Adrenal gland (tissue), 5 donors: Measurements from ENCODE around the gene TDRD7.

Source experiments
- POLR2A ChIP-seq, 2 donors: fragments of 450-650 bp; IDR thresholded peaks; one replicate each; pipeline ENCODE4 v1.6.1; 2017; ENCODE audit warnings: antibody characterized with exemption in 2 of 2, mild to moderate bottlenecking in 2 of 2, moderate library complexity in 1 of 2
- TF ChIP-seq, protein P1 (sequence below), 6 experiments: fragments of 450-650 bp in 4 of 6; fragments of 200-600 bp in 2 of 6; sonication (generic) in 1 of 6; IDR thresholded peaks; 1 replicate in 5 of 6; 2 replicates in 1 of 6; pipeline versions ENCODE4 v1.5.1 to v1.8.0; 2016 to 2021; ENCODE audit warnings: antibody characterized with exemption in 6 of 6, mild to moderate bottlenecking in 2 of 6, moderate library complexity in 1 of 6
- donor health status: DM: no; HTN: no; CAD: no.

- TF ChIP-seq, protein P1, sequence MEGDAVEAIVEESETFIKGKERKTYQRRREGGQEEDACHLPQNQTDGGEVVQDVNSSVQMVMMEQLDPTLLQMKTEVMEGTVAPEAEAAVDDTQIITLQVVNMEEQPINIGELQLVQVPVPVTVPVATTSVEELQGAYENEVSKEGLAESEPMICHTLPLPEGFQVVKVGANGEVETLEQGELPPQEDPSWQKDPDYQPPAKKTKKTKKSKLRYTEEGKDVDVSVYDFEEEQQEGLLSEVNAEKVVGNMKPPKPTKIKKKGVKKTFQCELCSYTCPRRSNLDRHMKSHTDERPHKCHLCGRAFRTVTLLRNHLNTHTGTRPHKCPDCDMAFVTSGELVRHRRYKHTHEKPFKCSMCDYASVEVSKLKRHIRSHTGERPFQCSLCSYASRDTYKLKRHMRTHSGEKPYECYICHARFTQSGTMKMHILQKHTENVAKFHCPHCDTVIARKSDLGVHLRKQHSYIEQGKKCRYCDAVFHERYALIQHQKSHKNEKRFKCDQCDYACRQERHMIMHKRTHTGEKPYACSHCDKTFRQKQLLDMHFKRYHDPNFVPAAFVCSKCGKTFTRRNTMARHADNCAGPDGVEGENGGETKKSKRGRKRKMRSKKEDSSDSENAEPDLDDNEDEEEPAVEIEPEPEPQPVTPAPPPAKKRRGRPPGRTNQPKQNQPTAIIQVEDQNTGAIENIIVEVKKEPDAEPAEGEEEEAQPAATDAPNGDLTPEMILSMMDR (IDR thresholded peaks at IDR 0.05): no peak
- TF ChIP-seq POLR2A (IDR thresholded peaks at IDR 0.05): no peak
These were observed 23.1 kb upstream of the TDRD7 start for GRCh38 chr9:97388721-97389238.
